ENCODE data around the gene DHDH. TPM values are rescaled to one million over a fixed set of nuclear protein-coding genes. Genes with fewer than 3 reads are reported as not detected.

Gene DHDH
- total RNA-seq, 1 donor from 2014 or later: not detected

DNA sequence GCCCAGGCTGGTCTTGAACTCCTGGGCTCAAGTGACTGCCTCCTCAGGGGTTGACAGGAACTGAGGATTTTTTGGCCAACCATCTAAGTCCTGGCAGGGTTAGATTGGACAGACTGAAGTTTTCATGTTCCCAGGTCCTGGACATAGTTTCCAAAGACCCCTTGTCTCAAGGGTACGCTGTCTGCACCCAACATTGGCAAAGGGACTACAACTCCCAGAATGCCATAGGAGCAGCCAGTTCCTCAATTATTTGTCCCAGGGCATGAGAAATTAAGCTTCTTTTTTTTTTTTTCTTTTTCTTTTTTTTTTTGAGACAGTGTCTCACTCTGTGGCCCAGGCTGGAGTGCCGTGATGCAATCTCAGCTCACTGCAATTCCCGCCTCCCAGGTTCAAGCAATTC is 52.7 kb downstream of the DHDH start:
- intact Hi-C loops (cut with micrococcal nuclease): no loop called here
- H3K9me3 Mint-ChIP-seq: no peaks in the 10 kb centered on the region
- H3K27me3 Mint-ChIP-seq: no peaks in the 10 kb centered on the region
- H3K4me3 Mint-ChIP-seq: no peak overlapping the region
- no peak overlapping the region for H3K27ac Mint-ChIP-seq
- peaks cover 9% of the 10 kb centered on the region for H3K4me1 Mint-ChIP-seq
- TF ChIP-seq, protein P1, sequence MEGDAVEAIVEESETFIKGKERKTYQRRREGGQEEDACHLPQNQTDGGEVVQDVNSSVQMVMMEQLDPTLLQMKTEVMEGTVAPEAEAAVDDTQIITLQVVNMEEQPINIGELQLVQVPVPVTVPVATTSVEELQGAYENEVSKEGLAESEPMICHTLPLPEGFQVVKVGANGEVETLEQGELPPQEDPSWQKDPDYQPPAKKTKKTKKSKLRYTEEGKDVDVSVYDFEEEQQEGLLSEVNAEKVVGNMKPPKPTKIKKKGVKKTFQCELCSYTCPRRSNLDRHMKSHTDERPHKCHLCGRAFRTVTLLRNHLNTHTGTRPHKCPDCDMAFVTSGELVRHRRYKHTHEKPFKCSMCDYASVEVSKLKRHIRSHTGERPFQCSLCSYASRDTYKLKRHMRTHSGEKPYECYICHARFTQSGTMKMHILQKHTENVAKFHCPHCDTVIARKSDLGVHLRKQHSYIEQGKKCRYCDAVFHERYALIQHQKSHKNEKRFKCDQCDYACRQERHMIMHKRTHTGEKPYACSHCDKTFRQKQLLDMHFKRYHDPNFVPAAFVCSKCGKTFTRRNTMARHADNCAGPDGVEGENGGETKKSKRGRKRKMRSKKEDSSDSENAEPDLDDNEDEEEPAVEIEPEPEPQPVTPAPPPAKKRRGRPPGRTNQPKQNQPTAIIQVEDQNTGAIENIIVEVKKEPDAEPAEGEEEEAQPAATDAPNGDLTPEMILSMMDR (IDR thresholded peaks at IDR 0.05): no peak
- ChIA-PET POLR2A (interaction anchor here (0.7 kb wide), 1 partner anchor 167 kb away, joined by 3 read pairs; no protein-coding TSS in a partner anchor), CTCF (interaction anchor here (1.2 kb wide), 1 partner anchor 14 kb away, joined by 3 read pairs; no protein-coding TSS in a partner anchor)
- DNase-seq: no peak
- ATAC-seq (ENCODE audit: low read depth): no peak
- peaks cover 55% of the 10 kb centered on the region for H3K36me3 Mint-ChIP-seq (ENCODE audit: low read depth)

- no peak for DNase-seq
- no peaks in the 10 kb centered on the region for H3K9me3 Mint-ChIP-seq
- H3K36me3 Mint-ChIP-seq (ENCODE audit: low read depth): peaks cover 45% of the 10 kb centered on the region
Measured at GRCh38 chr19:48987323-48987722, 53.8 kb downstream of the DHDH start.

GRCh38 chr19:48988286-48988685 is 54.8 kb downstream of the DHDH start:
- ATAC-seq (ENCODE audit: low read depth) (no peak), DNase-seq (no peak)
- ChIA-PET CTCF (no interaction called here), POLR2A (no interaction called here)
- Mint-ChIP-seq H3K27ac (no peak overlapping the region), H3K4me1 (peaks cover 18% of the 10 kb centered on the region), H3K4me3 (no peak overlapping the region), H3K9me3 (no peaks in the 10 kb centered on the region), H3K27me3 (no peaks in the 10 kb centered on the region), H3K36me3 (ENCODE audit: low read depth) (peaks cover 37% of the 10 kb centered on the region)
- TF ChIP-seq, protein P1 (IDR thresholded peaks at IDR 0.05): no peak
- intact Hi-C loops (cut with micrococcal nuclease): no loop called here

More at GRCh38 chr19:48987323-48987722, 53.8 kb downstream of the DHDH start:
- TF ChIP-seq, protein P1 (IDR thresholded peaks at IDR 0.05): no peak
- H3K4me1 Mint-ChIP-seq: peaks cover 14% of the 10 kb centered on the region
- H3K4me3 Mint-ChIP-seq: no peak overlapping the region
- H3K27ac Mint-ChIP-seq: no peak overlapping the region
- peak; percentile 13 for ATAC-seq (ENCODE audit: low read depth)
- ChIA-PET CTCF (interaction anchor here (1.2 kb wide), 1 partner anchor 13 kb away, joined by 3 read pairs; no protein-coding TSS in a partner anchor), POLR2A (interaction anchor here (0.5 to 0.6 kb wide), 2 partner anchors 11 to 109 kb away, joined by 5 to 8 read pairs; no protein-coding TSS in a partner anchor)
- intact Hi-C loops (cut with micrococcal nuclease): no loop called here
- no peaks in the 10 kb centered on the region for H3K27me3 Mint-ChIP-seq

GRCh38 chr19:48988860-48989259 is 55.4 kb downstream of the DHDH start:
- no peaks in the 10 kb centered on the region for H3K9me3 Mint-ChIP-seq
- no peaks in the 10 kb centered on the region for H3K27me3 Mint-ChIP-seq
- ChIA-PET CTCF (no interaction called here), POLR2A (no interaction called here)
- H3K4me3 Mint-ChIP-seq: no peak overlapping the region
- peaks cover 37% of the 10 kb centered on the region for H3K36me3 Mint-ChIP-seq (ENCODE audit: low read depth)
- DNase-seq (no peak), ATAC-seq (ENCODE audit: low read depth) (no peak)
- TF ChIP-seq, protein P1 (IDR thresholded peaks at IDR 0.05): no peak
- intact Hi-C loops (cut with micrococcal nuclease): no loop called here
- H3K27ac Mint-ChIP-seq: no peak overlapping the region
- H3K4me1 Mint-ChIP-seq: peaks cover 24% of the 10 kb centered on the region

GRCh38 chr19:48989701-48990291 is 56.3 kb downstream of the DHDH start:
- intact Hi-C loops (cut with micrococcal nuclease): loop anchor here (10.0 kb wide), 3 partner anchors 125 to 885 kb away; partner anchors contain the start of genes AKT1S1, C19orf73, LIN7B and PPFIA3
- Mint-ChIP-seq H3K9me3 (no peaks in the 10 kb centered on the region), H3K4me3 (no peak overlapping the region), H3K27me3 (no peaks in the 10 kb centered on the region), H3K27ac (no peak overlapping the region), H3K36me3 (ENCODE audit: low read depth) (peaks cover 34% of the 10 kb centered on the region), H3K4me1 (peaks cover 31% of the 10 kb centered on the region)
- DNase-seq (no peak), ATAC-seq (ENCODE audit: low read depth) (no peak)
- TF ChIP-seq, protein P1 (IDR thresholded peaks at IDR 0.05): no peak
- POLR2A ChIA-PET: no interaction called here
- CTCF ChIA-PET: no interaction called here

All from activated B cell treated with CpG ODN at 0.5 μM for 24 hours (primary cell).